HepG2 (cell line): ENCODE measurements around the gene TTC31. TPM values are rescaled to one million over a fixed set of nuclear protein-coding genes. Genes with fewer than 3 reads are reported as not detected.

Experiments used
- ARNT ChIP-seq: fragments of 450-650 bp; IDR thresholded peaks from 2 replicates; pipeline ENCODE4 v1.6.1; 2017
- CHCHD3 ChIP-seq: sonication (generic); formaldehyde crosslinking; IDR thresholded peaks from 2 replicates; pipeline ENCODE4 v1.8.0; 2022; ENCODE audit warnings: mild to moderate bottlenecking, missing genetic modification reagents, moderate library complexity
- GATA4 ChIP-seq: sonication (generic); IDR thresholded peaks from 2 replicates; pipeline ENCODE4 v1.6.1; 2016; ENCODE audit warnings: antibody characterized with exemption, low read depth, borderline replicate concordance
- MIXL1 ChIP-seq: IDR thresholded peaks from 2 replicates; pipeline ENCODE4 v1.6.1; 2016
- MXD4 ChIP-seq: IDR thresholded peaks from 2 replicates; pipeline ENCODE4 v1.6.1; 2016; ENCODE audit warnings: mild to moderate bottlenecking, missing biosample characterization, missing genetic modification reagents
- MYC ChIP-seq: sonication (generic); formaldehyde crosslinking; IDR thresholded peaks from 2 replicates; pipeline ENCODE4 v1.9.0; 2021; ENCODE audit warnings: missing genetic modification reagents, borderline replicate concordance
- SALL2 ChIP-seq: sonication (generic); formaldehyde crosslinking; IDR thresholded peaks from 2 replicates; pipeline ENCODE4 v1.8.1; 2023; ENCODE audit warnings: mild to moderate bottlenecking, missing genetic modification reagents, inconsistent platforms
- SMYD3 ChIP-seq: sonication (generic); formaldehyde crosslinking; IDR thresholded peaks from 2 replicates; pipeline ENCODE4 v1.8.1; 2023; ENCODE audit warnings: mild to moderate bottlenecking, missing genetic modification reagents
- TARDBP ChIP-seq: sonication (generic); formaldehyde crosslinking; IDR thresholded peaks from 2 replicates; pipeline ENCODE4 v1.8.0; 2022; ENCODE audit warnings: mild to moderate bottlenecking, missing genetic modification reagents
- TFAP4 ChIP-seq: sonication (generic); IDR thresholded peaks from 2 replicates; pipeline ENCODE4 v1.6.1; 2016; ENCODE audit warnings: low read depth, borderline replicate concordance
- U2AF2 ChIP-seq: fragments of 200-400 bp; formaldehyde crosslinking; IDR thresholded peaks from 2 replicates; pipeline ENCODE4 v1.6.1; 2017; ENCODE audit warnings: low read depth, mild to moderate bottlenecking, low read length
- ZBTB40 ChIP-seq, 2 experiments: fragments of 450-650 bp in 1 of 2; sonication (generic) in 1 of 2; formaldehyde crosslinking in 1 of 2; IDR thresholded peaks; 2 replicates each; pipeline versions ENCODE4 v1.6.1 to v1.8.0; 2016 to 2022; ENCODE audit warnings: antibody characterized with exemption in 1 of 2, mild to moderate bottlenecking in 1 of 2, missing genetic modification reagents in 1 of 2
- ZNF121 ChIP-seq: sonication (generic); formaldehyde crosslinking; IDR thresholded peaks from 2 replicates; pipeline ENCODE4 v1.5.0; 2020; ENCODE audit warnings: mild to moderate bottlenecking, missing genetic modification reagents
- ZNF224 ChIP-seq: sonication (generic); formaldehyde crosslinking; IDR thresholded peaks from 2 replicates; pipeline ENCODE4 v1.5.0; 2020; ENCODE audit warnings: mild to moderate bottlenecking, missing genetic modification reagents
- ZNF510 ChIP-seq: sonication (generic); formaldehyde crosslinking; IDR thresholded peaks from 2 replicates; pipeline ENCODE4 v1.4.0; 2020; ENCODE audit warnings: low read depth, mild to moderate bottlenecking, missing genetic modification reagents
- ZNF878 ChIP-seq: sonication (generic); formaldehyde crosslinking; IDR thresholded peaks from 2 replicates; pipeline ENCODE4 v1.8.1; 2023; ENCODE audit warnings: mild to moderate bottlenecking, missing genetic modification reagents, moderate library complexity
- polyA plus RNA-seq, 8 experiments: library from polyadenylated mRNA; depleted of rRNA in 3 of 8; stranded (reverse) in 7 of 8; unstranded in 1 of 8; fragments of >200 nt; fragmentation: Illumina TruSeq in 4 of 8; extraction: Trizol in 4 of 8; gene quantifications; 2 replicates each; pipeline versions ENCODE4 v1.2.1 to v1.2.3, GENCODE V29; 2011 to 2016; ENCODE audit warnings: low read depth in 4 of 8, missing spikeins in 1 of 8, mixed read lengths in 1 of 8; ENCODE audit not compliant: insufficient read depth in 1 of 8
- total RNA-seq, 5 experiments: library from RNA; depleted of rRNA; stranded (reverse); fragments of >200 nt; fragmentation: Illumina TruSeq; extraction: Trizol; gene quantifications; 2 replicates each; pipeline ENCODE4 v1.2.3, GENCODE V29; 2016; ENCODE audit warnings: low read depth in 1 of 5
- TF ChIP-seq, protein P1 (sequence below): sonication (generic); formaldehyde crosslinking; IDR thresholded peaks from 2 replicates; pipeline ENCODE4 v1.4.0; 2020; ENCODE audit warnings: missing genetic modification reagents

Gene TTC31
- total and polyA plus RNA-seq, 2 of the 13 experiments (the other 11 are each of a cell fraction or from before 2014, with no cell fraction given), result 28.3 to 39.5 TPM

DNA sequence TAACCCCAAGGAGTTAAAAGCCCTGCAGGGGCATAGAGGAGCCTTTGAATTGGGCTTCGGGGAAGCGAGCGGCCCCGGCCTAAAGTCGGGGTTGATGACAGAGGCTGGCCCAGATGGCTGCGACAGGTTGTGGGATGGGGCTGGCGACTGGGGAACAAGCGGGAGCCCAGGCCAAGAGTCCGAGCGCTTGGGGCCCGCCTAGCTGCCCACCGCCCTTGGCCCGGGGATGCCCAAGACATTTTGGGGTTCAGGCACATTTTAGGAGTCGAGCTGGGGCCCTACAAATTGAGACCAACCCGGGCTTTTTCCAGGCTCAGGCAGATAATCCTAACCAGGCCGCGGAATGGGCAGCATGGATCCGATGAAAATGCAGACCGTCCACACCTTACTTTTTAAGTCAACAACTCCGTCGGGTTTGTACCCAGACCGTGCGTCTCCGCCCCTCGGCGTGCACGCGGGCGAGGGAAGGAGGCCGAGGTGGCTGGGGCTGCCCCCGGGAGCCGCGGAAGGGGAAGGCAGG lies 41.7 kb upstream of the TTC31 start (continued):
- TF ChIP-seq, protein P1, sequence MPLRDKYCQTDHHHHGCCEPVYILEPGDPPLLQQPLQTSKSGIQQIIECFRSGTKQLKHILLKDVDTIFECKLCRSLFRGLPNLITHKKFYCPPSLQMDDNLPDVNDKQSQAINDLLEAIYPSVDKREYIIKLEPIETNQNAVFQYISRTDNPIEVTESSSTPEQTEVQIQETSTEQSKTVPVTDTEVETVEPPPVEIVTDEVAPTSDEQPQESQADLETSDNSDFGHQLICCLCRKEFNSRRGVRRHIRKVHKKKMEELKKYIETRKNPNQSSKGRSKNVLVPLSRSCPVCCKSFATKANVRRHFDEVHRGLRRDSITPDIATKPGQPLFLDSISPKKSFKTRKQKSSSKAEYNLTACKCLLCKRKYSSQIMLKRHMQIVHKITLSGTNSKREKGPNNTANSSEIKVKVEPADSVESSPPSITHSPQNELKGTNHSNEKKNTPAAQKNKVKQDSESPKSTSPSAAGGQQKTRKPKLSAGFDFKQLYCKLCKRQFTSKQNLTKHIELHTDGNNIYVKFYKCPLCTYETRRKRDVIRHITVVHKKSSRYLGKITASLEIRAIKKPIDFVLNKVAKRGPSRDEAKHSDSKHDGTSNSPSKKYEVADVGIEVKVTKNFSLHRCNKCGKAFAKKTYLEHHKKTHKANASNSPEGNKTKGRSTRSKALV, result no peak
- no peak for TF ChIP-seq TFAP4
- TF ChIP-seq TARDBP (CRISPR knock-in tag), result no peak
- 0 out of 2 replicates have a peak, but pooled peaks have one; percentile 11 for TF ChIP-seq ZNF224 (CRISPR knock-in tag)
- no peak for TF ChIP-seq MIXL1
- no peak for TF ChIP-seq CHCHD3
- 0 out of 2 replicates have a peak, but pooled peaks have one; percentile 6 for TF ChIP-seq ZNF878
- no peak for TF ChIP-seq ZNF510
- no peak for TF ChIP-seq ZNF121
- TF ChIP-seq ARNT, result no peak
- TF ChIP-seq ZBTB40 (IDR thresholded peaks at IDR 0.05), result no peak
- no peak for TF ChIP-seq ZBTB40 (CRISPR knock-in tag; IDR thresholded peaks at IDR 0.05)
- TF ChIP-seq SMYD3, result no peak
- TF ChIP-seq MYC (CRISPR knock-in tag), result peak; percentile 30; the same call in 1 of the 2 replicates
- TF ChIP-seq MXD4, result no peak
- TF ChIP-seq SALL2 (CRISPR knock-in tag), result 0 out of 2 replicates have a peak, but pooled peaks have one; percentile 0
- 0 out of 2 replicates have a peak, but pooled peaks have one; percentile 15 for TF ChIP-seq U2AF2
- no peak for TF ChIP-seq GATA4
